Stomach (tissue), 4 donors: ENCODE results near the gene NHSL1.

Experiments used
- POLR2A ChIP-seq, 4 donors: fragments of 450-650 bp; IDR thresholded peaks; one replicate each; pipeline ENCODE4 v1.6.1; 2016; ENCODE audit warnings: antibody characterized with exemption in 4 of 4, control low read depth in 2 of 4, mild to moderate bottlenecking in 1 of 4, moderate library complexity in 1 of 4
- TF ChIP-seq, protein P1 (sequence below), 7 experiments: fragments of 450-650 bp in 4 of 7; fragments of 200-600 bp in 3 of 7; sonication (generic) in 3 of 7; IDR thresholded peaks; one replicate each; pipeline ENCODE4 v1.5.1; 2016 to 2019; ENCODE audit warnings: antibody characterized with exemption in 7 of 7, control low read depth in 2 of 7, mild to moderate bottlenecking in 1 of 7

DNA sequence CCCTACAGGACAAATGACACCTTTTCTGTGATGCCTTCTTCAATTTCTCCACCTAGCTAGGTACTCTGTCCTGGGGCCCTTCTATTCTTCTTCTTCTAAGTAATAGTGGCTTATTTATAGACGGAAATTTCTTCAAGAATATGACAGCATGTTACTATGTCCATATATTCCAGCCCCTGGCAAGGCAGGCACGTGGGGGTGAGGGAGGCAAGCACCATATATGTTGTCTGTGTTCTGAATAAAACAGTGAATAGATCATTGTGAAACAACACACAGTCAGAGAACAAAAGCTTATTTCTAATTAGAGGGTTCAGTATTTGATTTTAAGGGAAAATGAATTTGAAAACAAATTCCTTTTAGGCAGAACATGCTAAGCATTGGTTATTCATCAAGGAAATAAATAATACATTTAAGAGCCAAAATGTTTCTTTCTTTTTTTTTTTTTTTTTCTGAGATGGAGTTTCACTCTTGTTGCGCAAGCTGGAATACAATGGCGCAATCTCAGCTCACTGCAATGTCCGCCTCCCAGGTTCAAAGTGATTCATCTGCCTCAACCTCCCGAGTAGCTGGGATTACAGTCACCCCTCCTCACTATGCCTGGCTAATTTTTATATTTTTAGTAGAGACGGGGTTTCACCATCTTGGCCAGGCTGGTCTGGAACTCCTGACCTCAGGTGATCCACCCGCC lies 89.1 kb downstream of the NHSL1 start:
- TF ChIP-seq, protein P1, sequence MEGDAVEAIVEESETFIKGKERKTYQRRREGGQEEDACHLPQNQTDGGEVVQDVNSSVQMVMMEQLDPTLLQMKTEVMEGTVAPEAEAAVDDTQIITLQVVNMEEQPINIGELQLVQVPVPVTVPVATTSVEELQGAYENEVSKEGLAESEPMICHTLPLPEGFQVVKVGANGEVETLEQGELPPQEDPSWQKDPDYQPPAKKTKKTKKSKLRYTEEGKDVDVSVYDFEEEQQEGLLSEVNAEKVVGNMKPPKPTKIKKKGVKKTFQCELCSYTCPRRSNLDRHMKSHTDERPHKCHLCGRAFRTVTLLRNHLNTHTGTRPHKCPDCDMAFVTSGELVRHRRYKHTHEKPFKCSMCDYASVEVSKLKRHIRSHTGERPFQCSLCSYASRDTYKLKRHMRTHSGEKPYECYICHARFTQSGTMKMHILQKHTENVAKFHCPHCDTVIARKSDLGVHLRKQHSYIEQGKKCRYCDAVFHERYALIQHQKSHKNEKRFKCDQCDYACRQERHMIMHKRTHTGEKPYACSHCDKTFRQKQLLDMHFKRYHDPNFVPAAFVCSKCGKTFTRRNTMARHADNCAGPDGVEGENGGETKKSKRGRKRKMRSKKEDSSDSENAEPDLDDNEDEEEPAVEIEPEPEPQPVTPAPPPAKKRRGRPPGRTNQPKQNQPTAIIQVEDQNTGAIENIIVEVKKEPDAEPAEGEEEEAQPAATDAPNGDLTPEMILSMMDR (IDR thresholded peaks at IDR 0.05): no peak
- no peak for TF ChIP-seq POLR2A (IDR thresholded peaks at IDR 0.05)
